Stimulated activated CD4-positive, alpha-beta T cell treated with anti-CD3 and anti-CD28 coated beads, Interleukin-1b, Interleukin-23, amount 100 ng/mL, for 4 hours (primary cell): Measurements from ENCODE around the gene SEC11C.
"Not testable (repeated sequence)": the region's sequence is repeated elsewhere in the genome, so short reads cannot be mapped to it uniquely, and the experiment has no call there.

Experiments
- DNase-seq, 2 donors: peaks; one replicate each; pipeline ENCODE4 v3.0.0-alpha.2; 2020; ENCODE audit warnings: low read depth in 2 of 2

SEC11C gene

DNA sequence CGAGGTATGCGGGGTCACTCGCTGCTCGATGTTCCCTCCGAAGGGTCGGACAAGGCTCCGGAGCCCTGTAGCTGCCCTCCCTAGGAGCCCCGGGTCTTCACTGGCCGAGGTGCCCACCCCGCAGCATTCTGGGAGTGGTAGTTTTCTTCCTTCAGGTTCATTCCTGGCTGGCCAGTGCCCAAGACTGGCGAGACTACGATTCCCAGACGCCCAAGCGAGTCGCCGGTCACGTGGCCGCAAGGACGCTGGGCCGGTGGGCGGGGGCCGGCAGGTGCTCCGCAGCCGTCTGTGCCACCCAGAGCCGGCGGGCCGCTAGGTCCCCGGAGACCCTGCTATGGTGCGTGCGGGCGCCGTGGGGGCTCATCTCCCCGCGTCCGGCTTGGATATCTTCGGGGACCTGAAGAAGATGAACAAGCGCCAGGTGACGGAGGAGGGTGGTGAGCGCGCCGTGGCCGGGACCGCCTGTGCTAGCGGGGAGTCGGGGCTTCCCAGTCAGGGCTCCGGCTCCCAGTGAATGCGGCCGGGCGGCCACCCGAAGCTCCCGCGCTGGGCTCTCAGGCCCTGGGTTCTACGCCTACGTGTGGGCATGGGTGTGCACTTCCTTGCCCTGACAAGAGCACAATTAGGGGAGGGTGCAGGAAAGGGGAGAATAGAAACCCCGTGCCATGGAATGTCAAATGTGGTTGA lies at the start of gene SEC11C:
Gene SEC11C (plus strand): TSS at position 270 of the 687 bp plus-strand sequence. CDS start 65 bp downstream, at position 335.
- DNase-seq: peak; percentile 86 to 90

DNA sequence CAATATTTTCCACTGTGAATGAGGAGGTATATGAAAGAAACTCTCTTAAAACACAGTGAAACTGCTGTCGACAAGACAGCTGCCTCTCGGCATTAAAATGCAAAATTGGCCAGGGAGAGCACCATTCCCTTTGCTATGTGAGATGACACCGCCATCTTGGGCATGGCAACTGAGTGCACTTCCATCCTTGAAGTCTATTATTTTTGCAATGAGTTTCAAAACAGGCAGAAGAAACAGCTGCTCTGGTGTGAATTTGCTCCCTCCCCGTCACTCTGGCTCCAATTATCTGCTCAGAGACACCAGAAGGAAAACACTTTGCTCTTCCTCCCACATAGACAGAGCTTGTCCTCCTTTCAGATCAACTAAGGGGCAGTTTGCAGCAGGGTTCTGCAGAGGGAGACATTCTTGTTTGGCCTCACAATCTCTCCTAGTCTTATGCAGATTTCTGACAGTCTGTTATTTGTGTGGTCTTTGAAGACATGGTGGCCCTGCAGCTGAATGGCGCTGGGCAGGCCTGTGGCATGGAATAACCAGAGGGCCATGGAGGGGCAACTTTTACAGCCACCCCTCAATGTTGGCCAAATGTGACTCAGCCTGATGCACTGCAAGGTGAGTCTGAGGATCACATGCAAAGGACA lies 48.6 kb upstream of the SEC11C start:
- DNase-seq: no peak

DNA sequence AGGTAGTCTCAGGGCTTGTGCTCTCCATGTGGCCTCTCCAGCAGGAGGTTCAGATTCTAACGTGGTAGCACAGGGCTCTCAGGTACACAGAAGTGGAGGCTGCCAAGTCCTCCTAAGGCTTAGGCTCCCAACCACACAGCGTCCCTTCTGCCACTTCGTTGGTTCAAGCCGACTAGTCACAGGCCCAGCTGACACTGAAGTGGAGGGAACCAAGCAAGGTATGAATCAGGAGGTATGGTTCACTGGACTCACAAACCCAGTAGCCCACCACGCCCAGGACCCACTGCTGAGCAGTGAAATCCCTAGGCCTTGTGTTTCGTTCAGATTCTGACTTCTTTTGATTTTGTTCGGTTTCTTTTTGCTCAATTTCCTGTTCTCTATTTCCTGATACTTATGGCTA lies 46.0 kb upstream of the SEC11C start:
- DNase-seq: no peak

DNA sequence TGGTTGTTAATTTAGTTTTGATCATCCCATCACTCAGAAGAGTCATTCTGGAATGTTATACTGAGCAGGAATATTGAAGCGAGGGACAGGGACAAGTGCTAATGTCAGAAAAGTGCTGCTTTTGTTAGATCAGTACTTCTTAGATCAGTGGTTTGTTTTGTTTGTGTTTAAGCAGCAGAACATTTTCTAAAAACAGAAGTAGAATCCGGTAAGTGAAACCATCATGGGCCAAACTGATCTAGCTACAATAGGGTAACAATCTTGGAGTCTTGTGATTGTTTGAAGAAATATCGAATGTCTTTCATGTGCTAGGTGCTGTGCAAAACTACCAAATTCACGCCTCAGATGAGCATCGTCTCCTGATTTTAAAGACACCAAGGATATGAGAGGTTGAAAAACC lies 45.1 kb upstream of the SEC11C start:
- no peak for DNase-seq

DNA sequence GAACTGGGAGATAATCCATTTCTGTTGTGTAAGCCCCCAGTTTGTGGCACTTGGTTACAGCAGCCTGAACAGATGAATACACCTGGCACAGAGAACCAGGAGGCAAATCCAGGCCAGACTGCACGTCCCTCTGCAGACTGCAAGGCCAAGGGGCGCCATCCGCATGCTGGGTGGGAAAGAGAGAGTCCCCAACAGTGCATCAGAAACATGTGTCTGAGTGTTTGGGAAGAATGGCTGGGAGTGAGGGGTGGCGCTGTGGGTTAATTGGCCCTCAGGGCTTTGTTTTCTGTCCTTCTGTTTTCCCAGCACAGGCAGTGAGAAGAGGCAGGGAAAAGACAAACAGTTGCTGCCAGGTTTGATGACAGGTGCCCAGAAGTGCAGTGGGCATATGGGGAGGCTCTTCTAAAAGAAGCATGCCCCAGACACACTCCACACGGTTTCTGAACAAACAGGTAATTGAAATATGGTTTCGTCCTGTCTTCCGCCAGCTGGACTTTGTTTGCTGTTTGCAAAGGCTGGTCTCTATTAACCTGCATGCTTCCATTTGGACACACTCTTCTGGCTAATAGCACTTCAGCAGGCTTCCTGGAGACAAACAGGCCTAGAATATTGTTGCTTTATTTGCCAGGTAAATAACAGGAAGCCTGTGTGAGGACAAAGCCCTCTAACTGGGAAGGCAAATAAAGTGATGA lies 43.4 kb upstream of the SEC11C start:
- DNase-seq: no peak

DNA sequence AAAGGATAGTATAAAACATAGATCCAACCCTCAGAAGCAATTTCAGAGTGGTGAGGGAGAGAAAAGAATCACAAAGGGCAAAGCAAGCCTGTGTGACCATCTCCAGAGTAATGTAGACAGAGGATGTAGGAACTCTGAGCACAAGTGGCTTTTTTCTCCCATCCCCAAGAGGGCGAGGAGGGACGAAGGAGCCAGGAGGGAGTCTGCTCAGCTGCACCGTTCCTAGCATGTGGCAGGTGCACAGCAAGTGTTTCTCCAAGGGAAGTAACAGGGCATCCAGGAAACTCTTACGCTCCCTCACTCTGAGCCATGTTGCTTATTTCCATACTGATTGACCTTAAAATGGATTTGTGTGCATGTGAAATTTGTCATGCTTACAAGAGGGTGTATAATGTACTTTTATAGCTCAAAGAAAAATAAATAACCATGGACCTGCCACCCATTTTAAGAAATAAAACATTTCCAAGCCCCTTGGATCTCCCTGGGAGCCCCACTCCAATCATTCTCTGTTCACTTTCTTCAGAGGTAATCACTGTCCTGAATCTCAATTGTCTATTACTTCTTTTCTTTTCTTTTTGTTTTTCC lies 37.8 kb upstream of the SEC11C start:
- no peak for DNase-seq

DNA sequence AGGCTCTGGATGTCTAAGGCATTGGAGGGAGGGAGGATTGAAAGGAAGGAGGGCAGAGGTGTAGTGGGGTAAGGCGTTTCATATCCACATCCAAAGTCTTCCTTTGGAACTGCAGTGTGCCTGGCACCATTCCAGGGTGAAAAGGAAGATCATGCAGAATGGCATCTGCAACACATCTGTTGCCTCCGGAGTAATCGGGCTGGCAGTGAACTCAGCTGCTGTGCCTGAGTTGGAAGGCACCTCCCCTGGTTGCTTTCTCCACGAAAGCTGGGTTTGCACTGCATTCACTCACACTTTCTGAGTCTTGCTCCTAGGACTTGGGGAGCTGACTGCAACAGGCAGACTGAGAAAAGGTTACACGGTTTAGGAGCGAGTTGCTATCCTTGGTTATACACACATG lies 30.3 kb upstream of the SEC11C start:
- DNase-seq: no peak

DNA sequence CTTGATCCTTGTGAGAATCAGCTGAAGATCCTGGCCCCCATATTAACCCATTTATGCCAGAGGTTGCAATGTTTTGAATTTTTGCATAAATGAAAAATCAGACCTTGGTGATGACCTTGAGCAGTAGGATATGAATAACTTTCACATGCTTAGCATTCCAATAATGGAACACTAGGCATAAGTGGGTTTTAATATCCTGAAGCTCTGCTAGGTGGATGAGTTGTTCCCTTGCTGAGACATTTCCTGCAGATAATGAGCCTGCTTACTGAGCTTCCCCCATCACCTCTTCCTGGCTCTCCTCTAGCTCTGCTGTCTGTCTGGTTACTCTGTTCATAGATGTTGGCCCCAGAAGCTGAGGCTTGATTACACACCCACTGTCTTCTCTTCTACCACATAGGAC lies 25.5 kb upstream of the SEC11C start:
- DNase-seq: no peak

DNA sequence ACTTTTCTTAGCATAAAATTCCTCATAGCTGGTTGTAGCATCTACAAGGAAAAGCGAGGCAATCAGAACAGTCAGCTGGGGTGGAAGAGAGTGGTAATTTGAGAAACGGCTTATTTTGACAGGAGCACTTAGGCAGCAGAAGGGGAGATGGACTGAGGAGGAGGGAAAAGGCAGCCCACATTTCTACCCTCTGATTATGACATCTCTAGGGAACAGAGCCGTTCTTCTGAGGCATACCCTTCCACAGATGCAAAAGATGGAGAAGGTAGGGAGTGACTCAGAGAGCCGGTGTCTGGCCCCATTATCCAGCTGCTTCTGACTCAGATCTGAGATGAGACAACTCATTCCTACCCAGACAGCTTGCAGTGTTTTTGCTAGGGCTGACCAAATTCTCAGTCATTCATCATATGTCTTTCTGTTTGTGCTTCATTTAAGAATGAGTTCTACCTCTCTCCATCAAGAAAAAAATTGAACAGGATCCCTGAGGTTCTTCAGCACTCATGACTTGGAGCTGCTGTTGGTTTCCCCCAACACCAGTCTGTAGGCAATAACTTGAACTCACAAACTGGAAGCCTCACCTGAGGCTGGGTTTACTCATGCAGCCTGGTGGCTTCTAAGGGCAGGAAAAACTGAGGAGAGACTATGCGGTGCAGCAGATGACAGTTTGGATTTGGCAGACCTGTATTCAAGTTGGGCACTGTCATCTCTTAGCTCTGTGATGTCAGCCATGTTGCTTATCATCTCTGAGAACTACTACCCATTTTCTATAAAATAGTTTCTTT lies 15.9 kb upstream of the SEC11C start:
- DNase-seq: no peak

DNA sequence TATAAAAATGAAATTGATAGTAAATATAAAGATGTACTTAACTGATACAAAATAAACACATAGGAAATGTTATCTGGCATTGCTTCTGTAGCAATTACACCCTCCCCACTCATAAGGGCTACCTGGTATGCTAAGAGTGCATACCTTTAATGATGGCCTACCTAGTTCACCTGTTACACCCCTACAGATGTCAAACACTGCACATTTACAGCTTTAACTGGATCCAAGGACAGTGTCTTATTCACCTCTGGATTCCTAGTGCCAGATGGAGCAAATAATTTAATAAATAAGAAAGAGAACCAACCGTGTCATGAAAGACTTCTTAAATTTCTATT lies 15.3 kb upstream of the SEC11C start:
- no peak for DNase-seq

DNA sequence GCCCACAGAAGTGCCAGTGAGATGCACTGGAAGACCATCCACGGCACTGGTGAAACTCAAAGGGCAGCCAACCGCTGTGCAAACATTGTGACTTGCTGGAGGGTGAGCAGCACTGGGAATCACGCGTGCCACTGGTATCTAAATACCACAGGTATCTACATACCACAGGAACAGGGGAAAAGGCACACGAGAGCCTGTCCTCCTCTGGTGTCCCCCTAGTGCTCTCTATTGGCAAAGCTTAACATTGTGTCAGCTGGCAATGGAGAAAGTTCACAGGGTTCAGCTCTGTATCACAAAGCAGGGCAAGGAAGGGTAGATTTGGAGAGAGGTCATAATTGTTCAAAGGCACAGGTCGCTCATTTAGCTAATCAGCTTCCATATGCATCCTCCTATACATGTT lies 12.6 kb upstream of the SEC11C start:
- no peak for DNase-seq

DNA sequence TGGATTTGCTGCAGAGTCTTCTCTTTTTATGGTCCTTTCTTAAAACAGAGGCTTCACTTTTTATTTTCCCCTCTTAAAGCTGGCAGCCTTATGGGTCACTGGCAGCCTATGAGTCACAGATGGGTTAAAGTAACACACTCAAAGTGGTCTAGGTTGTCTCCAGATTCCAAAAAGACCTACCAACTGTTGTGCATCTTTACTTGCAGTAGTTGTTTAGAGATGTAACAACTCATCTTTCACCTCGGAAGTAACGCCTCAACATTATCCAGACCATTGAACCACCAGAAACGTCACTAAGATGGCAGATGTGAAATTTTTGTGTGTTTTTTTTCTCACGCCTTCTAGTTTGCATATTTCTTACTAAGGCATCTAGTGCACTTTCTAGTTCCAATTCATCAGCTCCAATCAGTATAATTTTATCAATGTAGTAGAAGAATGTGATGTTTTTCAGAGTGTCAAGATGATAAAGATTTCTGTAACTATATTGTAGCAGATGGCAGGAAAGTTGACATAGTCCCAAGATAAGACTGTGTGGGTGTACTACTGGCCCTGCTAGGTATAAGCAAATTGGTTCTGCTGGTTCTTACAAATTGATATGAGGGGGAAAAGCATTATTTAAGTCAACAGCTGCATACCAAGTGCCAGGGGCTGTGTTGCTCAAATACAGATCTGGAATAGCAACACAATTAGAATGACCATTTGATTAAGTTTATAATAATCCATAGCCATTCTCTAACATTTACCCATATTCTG lies 9.6 kb upstream of the SEC11C start:
- DNase-seq: no peak

DNA sequence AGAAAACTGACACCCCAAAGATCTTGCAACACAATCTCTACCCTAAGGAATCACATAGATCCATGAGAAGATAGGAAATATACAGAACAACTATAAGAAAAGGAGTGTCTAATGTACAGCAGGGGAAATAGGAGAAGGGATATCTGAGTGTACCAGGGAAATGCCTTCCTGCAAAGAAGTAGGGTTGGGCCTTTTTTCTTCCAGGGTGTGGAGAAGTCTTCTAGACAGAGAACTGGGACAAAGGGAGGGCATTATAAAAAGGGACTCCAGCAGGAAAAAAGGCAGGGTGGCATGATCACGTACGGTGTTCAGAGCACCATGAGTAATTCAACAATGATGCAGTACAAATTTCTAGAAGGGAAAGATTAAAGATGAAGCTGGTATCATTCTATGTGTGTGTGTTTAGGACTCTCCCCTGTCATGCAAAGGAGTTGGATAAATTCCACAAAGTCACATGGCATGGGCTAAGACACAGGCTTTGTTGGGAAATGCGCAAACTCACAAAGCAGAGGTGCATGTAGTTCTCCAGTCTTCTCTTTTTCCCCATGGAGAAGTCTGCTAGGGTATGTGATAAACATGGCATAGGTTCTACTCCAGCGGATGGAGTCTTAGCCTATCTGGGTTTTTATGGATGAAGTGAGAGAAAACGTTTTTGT lies 6.7 kb upstream of the SEC11C start:
- no peak for DNase-seq

DNA sequence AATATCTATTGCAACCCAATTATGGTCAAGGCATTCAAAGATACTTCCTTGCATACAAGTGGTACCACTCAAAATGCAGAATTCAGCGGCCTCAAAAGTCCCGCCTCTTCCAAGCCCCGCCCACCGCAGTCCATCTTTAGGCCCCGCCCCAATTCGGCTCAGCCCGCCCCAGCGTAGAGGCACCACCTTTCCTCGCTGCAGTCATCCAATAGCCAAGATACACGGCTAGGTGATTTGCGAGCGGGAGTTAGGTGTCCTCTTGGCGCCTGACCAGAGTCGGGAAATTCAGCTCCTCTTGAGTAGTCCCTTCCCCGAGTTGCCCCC lies 431 bp upstream of the SEC11C start:
- DNase-seq: peak; percentile 87 to 91

DNA sequence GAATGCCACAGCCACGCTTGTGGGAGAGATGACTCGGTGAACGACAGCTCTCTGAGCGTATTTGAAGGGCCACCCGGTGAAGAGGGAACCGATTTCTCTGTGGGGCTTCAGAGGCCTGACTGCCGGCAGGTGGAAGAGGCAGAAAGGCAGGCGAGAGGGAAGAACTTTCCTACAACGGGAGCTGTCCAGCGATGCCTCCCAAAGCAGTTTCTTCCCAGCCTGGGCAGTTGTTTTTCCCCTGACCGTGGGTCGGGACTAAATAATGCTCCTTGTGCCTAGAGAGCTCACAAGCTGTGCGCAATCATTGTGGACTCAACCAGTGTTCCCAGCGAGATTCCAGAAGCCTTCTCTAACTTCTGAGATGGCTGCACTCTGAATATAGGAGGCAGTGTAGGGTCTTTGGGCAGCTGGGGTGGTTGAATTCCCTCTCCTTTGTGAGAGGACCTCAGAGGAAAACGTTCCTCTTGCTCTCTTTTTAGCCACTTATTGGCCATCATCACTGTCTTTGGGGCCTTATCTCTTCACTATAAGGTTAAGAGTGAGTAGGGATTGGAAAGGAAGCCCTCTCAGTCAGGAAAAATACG lies 710 bp downstream of the SEC11C start:
- DNase-seq: no peak

DNA sequence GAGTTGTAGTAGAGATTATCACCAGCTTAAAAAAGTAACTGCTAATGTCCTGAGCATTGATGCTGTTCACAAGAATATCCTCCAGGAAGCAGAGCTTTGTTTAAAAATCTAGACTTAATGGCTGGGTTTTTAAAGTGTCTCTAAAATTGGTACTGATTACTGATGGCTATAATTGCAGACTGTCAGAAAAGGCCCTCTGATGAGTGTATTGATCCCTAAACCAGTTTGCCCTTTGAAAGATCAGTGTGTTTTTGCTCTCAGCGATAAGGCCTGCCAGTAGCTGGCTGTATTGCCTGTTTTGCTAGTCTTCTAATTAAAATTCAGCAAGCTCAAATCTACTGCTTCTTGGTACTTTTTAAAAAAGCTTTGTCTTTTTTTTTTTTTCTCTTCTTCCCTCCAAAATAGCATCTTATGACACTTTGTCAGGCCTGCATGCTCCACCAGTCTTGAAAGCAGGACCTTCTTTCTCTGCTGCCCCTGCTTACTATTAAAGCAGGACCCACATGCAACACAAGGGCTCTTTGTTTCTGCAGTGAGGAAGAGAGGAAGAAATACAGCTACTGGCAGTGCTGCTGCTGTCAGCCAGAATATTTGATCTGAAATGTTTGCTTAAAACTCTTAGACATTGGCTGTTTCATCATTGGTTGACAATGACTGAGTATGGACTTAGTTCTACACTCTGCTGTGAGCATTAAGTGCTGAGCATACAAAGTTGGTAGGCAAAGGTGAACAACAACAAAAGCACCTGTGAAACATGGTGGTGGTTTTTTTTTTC lies 1.8 kb downstream of the SEC11C start:
- DNase-seq: no peak

DNA sequence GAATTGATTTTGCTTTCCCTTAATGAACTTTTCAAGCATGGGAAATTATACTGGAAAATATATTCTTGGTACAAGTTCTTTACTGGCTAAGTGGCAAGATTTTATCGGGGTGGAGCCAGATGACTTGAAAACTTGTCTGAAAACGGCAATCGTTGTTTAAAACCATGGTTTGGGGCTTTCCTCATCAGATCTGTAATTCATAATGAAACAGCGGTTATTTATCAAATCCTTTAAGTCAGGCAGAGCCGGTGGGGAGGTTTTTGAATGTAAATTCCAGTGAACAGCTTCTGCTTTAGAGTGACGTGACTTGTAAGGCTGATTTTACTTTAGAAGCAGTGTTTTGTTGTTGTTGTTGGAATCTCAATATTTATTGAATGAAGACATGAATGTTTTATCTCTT lies 2.6 kb downstream of the SEC11C start:
- DNase-seq: no peak

DNA sequence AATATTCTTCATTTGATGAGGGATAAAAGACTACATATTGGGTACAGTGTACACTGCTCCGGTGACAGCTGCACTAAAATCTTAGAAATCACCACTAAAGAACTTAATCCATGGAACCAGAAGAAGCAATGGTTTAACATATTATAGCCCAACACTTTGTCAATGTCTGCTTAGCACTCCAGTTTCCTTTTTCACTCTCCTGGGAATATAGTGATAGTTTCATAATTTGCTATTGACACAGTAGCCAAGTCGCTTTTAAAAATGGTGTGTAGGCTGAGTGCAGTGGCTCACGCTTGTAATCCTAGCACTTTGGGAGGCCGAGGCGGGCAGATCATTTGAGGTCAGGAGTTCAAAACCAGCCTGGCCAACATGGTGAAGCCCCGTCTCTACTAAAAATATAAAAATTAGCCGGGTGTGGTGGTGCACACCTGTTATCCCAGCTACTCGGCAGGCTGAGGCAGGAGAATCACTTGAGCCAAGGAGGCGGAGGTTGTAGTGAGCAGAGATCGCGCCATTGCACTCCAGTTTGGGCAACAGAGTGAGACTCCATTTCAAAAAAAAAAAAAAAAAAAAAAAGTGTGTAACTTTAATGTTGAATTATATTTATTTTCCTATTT lies 3.2 kb downstream of the SEC11C start:
- DNase-seq: not testable (repeated sequence)

DNA sequence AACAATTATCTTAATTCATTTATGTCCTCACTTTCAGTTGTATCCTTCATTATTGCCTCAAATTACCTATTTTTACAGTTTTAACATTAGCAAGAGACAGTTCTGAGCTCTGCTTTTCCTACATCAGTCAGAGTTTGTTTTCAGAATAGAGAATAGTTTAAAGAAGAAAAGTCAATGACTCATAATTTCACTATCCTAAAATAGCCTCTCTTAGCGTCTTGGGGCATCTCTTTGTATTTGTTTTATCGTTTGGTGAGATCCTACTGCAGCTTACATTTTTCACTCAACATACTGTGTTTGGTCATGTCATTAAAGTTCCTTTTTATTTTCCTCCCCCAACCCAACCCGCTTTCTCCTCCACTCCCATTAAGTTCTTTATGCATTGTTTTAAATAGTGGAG lies 3.8 kb downstream of the SEC11C start:
- no peak for DNase-seq
